HepG2 (cell line): ENCODE measurements around the gene UFSP2. TPM values are rescaled to one million over a fixed set of nuclear protein-coding genes. Genes with fewer than 3 reads are reported as not detected.

Source experiments
- ARID2 ChIP-seq: sonication (generic); formaldehyde crosslinking; IDR thresholded peaks from 2 replicates; pipeline ENCODE4 v1.8.1; 2022; ENCODE audit warnings: mild to moderate bottlenecking, missing genetic modification reagents, borderline replicate concordance
- ARID4A ChIP-seq: sonication (generic); formaldehyde crosslinking; IDR thresholded peaks from 2 replicates; pipeline ENCODE4 v1.5.0; 2020; ENCODE audit warnings: mild to moderate bottlenecking, missing genetic modification reagents, borderline replicate concordance
- DMAP1 ChIP-seq: IDR thresholded peaks from 2 replicates; pipeline ENCODE4 v1.6.1; 2016
- FLYWCH1 ChIP-seq: sonication (generic); formaldehyde crosslinking; IDR thresholded peaks from 2 replicates; pipeline ENCODE4 v1.8.1; 2023; ENCODE audit warnings: mild to moderate bottlenecking, missing genetic modification reagents
- KDM4B ChIP-seq: sonication (generic); formaldehyde crosslinking; IDR thresholded peaks from 2 replicates; pipeline ENCODE4 v1.4.0; 2020; ENCODE audit warnings: missing genetic modification reagents
- MATR3 ChIP-seq: sonication (generic); formaldehyde crosslinking; IDR thresholded peaks from 2 replicates; pipeline ENCODE4 v1.4.0; 2020; ENCODE audit warnings: missing genetic modification reagents
- MLLT10 ChIP-seq: sonication (generic); formaldehyde crosslinking; IDR thresholded peaks from 2 replicates; pipeline ENCODE4 v1.4.0; 2020; ENCODE audit warnings: missing genetic modification reagents
- MLX ChIP-seq: IDR thresholded peaks from 2 replicates; pipeline ENCODE4 v1.6.1; 2016
- PAX8 ChIP-seq: sonication (generic); formaldehyde crosslinking; IDR thresholded peaks from 2 replicates; pipeline ENCODE4 v1.8.0; 2022; ENCODE audit warnings: mild to moderate bottlenecking, missing genetic modification reagents, borderline replicate concordance
- SRY ChIP-seq: sonication (generic); formaldehyde crosslinking; IDR thresholded peaks from 2 replicates; pipeline ENCODE4 v1.8.0; 2022; ENCODE audit warnings: mild to moderate bottlenecking, missing genetic modification reagents
- ZFAT ChIP-seq: sonication (generic); formaldehyde crosslinking; conservative IDR thresholded peaks from 2 replicates; pipeline ENCODE4 v1.8.1; 2023; ENCODE audit warnings: missing genetic modification reagents, inconsistent platforms
- ZKSCAN5 ChIP-seq: sonication (generic); formaldehyde crosslinking; IDR thresholded peaks from 2 replicates; pipeline ENCODE4 v1.5.1; 2020; ENCODE audit warnings: mild to moderate bottlenecking, missing genetic modification reagents
- ZNF333 ChIP-seq: sonication (generic); formaldehyde crosslinking; IDR thresholded peaks from 2 replicates; pipeline ENCODE4 v1.4.0; 2020; ENCODE audit warnings: mild to moderate bottlenecking, missing genetic modification reagents, borderline replicate concordance
- ZNF354B ChIP-seq: sonication (generic); formaldehyde crosslinking; IDR thresholded peaks from 2 replicates; pipeline ENCODE4 v1.8.0; 2022; ENCODE audit warnings: mild to moderate bottlenecking, missing genetic modification reagents
- ZNF382 ChIP-seq: sonication (generic); formaldehyde crosslinking; IDR thresholded peaks from 2 replicates; pipeline ENCODE4 v1.5.0; 2020; ENCODE audit warnings: missing genetic modification reagents, mild to moderate bottlenecking, borderline replicate concordance
- ZNF460 ChIP-seq: sonication (generic); formaldehyde crosslinking; IDR thresholded peaks from 2 replicates; pipeline ENCODE4 v1.5.1; 2020; ENCODE audit warnings: missing genetic modification reagents, mild to moderate bottlenecking, borderline replicate concordance
- ZNF510 ChIP-seq: sonication (generic); formaldehyde crosslinking; IDR thresholded peaks from 2 replicates; pipeline ENCODE4 v1.4.0; 2020; ENCODE audit warnings: low read depth, mild to moderate bottlenecking, missing genetic modification reagents
- ZNF557 ChIP-seq: sonication (generic); formaldehyde crosslinking; IDR thresholded peaks from 2 replicates; pipeline ENCODE4 v1.4.0; 2020; ENCODE audit warnings: missing genetic modification reagents
- ZNF564 ChIP-seq: sonication (generic); formaldehyde crosslinking; IDR thresholded peaks from 2 replicates; pipeline ENCODE4 v1.8.1; 2023; ENCODE audit warnings: mild to moderate bottlenecking, missing genetic modification reagents
- ZNF75D ChIP-seq: sonication (generic); formaldehyde crosslinking; IDR thresholded peaks from 2 replicates; pipeline ENCODE4 v1.8.1; 2023; ENCODE audit warnings: missing genetic modification reagents, mild to moderate bottlenecking, borderline replicate concordance
- polyA plus RNA-seq, 8 experiments: library from polyadenylated mRNA; depleted of rRNA in 3 of 8; stranded (reverse) in 7 of 8; unstranded in 1 of 8; fragments of >200 nt; fragmentation: Illumina TruSeq in 4 of 8; extraction: Trizol in 4 of 8; gene quantifications; 2 replicates each; pipeline versions ENCODE4 v1.2.1 to v1.2.3, GENCODE V29; 2011 to 2016; ENCODE audit warnings: low read depth in 4 of 8, missing spikeins in 1 of 8, mixed read lengths in 1 of 8; ENCODE audit not compliant: insufficient read depth in 1 of 8
- total RNA-seq, 5 experiments: library from RNA; depleted of rRNA; stranded (reverse); fragments of >200 nt; fragmentation: Illumina TruSeq; extraction: Trizol; gene quantifications; 2 replicates each; pipeline ENCODE4 v1.2.3, GENCODE V29; 2016; ENCODE audit warnings: low read depth in 1 of 5
- TF ChIP-seq, protein P1 (sequence below): sonication (generic); formaldehyde crosslinking; IDR thresholded peaks from 2 replicates; pipeline ENCODE4 v1.8.0; 2022; ENCODE audit warnings: missing genetic modification reagents, mild to moderate bottlenecking, moderate library complexity, borderline replicate concordance
- TF ChIP-seq, protein P2 (sequence below): sonication (generic); IDR thresholded peaks from 2 replicates; pipeline ENCODE4 v1.6.1; 2016; ENCODE audit warnings: low read depth, borderline replicate concordance
- TF ChIP-seq, protein P3 (sequence below): sonication (generic); formaldehyde crosslinking; IDR thresholded peaks from 2 replicates; pipeline ENCODE4 v1.5.0; 2020; ENCODE audit warnings: mild to moderate bottlenecking, low read depth, missing genetic modification reagents, borderline replicate concordance

UFSP2 gene
- total and polyA plus RNA-seq, 2 of the 13 experiments (the other 11 are each of a cell fraction or from before 2014, with no cell fraction given), result 24.1 to 32.3 TPM

DNA sequence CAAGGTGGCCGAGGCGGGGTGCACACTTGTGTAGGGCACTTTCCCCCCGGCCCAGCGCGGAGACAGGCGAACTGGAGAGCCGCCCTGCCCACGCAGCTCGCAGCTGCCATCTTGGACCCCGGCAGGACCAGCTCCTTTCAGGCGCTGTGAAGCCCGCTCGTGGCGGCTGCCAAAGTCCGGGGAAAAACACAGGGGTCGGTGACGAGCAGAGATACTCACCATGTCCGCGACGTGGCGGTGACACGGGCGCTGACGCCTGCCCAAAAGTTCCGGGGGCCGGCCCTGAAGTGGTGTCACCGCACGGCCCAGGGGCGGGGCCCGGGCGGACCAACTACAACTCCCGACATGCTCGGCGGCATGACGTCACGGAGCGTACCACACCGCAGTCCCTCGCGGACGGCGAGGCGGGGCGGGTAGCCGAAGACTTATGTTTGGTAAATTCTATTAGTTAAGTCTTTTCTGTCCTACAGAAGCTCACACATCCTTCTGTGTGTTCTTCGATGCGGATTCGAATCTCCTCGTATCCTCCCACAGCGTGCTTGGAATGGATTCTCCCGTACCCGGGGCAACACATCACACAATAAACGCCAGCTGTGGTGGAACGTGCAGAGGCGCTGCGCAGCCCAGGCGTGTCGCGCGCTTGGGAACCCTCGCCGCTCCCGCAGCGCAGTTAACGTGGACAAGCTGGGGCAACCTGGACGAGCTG is at the start of gene UFSP2 (continued):
- TF ChIP-seq ZNF333 (CRISPR knock-in tag), result peak; percentile 88; the same call in 1 of the 2 replicates
- TF ChIP-seq, protein P1, sequence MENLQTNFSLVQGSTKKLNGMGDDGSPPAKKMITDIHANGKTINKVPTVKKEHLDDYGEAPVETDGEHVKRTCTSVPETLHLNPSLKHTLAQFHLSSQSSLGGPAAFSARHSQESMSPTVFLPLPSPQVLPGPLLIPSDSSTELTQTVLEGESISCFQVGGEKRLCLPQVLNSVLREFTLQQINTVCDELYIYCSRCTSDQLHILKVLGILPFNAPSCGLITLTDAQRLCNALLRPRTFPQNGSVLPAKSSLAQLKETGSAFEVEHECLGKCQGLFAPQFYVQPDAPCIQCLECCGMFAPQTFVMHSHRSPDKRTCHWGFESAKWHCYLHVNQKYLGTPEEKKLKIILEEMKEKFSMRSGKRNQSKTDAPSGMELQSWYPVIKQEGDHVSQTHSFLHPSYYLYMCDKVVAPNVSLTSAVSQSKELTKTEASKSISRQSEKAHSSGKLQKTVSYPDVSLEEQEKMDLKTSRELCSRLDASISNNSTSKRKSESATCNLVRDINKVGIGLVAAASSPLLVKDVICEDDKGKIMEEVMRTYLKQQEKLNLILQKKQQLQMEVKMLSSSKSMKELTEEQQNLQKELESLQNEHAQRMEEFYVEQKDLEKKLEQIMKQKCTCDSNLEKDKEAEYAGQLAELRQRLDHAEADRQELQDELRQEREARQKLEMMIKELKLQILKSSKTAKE (CRISPR knock-in tag), result no peak
- no peak for TF ChIP-seq SRY
- TF ChIP-seq ZNF382 (CRISPR knock-in tag), result no peak
- TF ChIP-seq, protein P2, sequence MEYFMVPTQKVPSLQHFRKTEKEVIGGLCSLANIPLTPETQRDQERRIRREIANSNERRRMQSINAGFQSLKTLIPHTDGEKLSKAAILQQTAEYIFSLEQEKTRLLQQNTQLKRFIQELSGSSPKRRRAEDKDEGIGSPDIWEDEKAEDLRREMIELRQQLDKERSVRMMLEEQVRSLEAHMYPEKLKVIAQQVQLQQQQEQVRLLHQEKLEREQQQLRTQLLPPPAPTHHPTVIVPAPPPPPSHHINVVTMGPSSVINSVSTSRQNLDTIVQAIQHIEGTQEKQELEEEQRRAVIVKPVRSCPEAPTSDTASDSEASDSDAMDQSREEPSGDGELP, result peak; percentile 98
- TF ChIP-seq ZKSCAN5 (CRISPR knock-in tag), result no peak
- TF ChIP-seq ZNF557 (CRISPR knock-in tag), result no peak
- TF ChIP-seq ZNF75D (CRISPR knock-in tag), result no peak
- 0 out of 2 replicates have a peak, but pooled peaks have one; percentile 10 for TF ChIP-seq ZNF564 (CRISPR knock-in tag)
- TF ChIP-seq MLX (CRISPR knock-in tag), result no peak
- TF ChIP-seq, protein P3, sequence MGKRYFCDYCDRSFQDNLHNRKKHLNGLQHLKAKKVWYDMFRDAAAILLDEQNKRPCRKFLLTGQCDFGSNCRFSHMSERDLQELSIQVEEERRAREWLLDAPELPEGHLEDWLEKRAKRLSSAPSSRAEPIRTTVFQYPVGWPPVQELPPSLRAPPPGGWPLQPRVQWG (CRISPR knock-in tag), result no peak
- TF ChIP-seq ZFAT (CRISPR knock-in tag), result no peak
- TF ChIP-seq KDM4B (CRISPR knock-in tag), result peak; percentile 22; the same call in 1 of the 2 replicates
- TF ChIP-seq ZNF460 (CRISPR knock-in tag), result no peak; the same call in 1 of the 2 replicates
- TF ChIP-seq ZNF354B (CRISPR knock-in tag), result no peak
- peak; percentile 50; the same call in 1 of the 2 replicates for TF ChIP-seq DMAP1 (CRISPR knock-in tag)
- no peak for TF ChIP-seq ZNF510 (CRISPR knock-in tag)
- no peak for TF ChIP-seq MATR3 (CRISPR knock-in tag)
- no peak for TF ChIP-seq ARID2
- TF ChIP-seq PAX8 (CRISPR knock-in tag), result no peak
- peak; percentile 98 for TF ChIP-seq ARID4A
- TF ChIP-seq FLYWCH1 (CRISPR knock-in tag), result no peak
- no peak for TF ChIP-seq MLLT10 (CRISPR knock-in tag)
